Measurements from ENCODE around the gene COL16A1.

DNA sequence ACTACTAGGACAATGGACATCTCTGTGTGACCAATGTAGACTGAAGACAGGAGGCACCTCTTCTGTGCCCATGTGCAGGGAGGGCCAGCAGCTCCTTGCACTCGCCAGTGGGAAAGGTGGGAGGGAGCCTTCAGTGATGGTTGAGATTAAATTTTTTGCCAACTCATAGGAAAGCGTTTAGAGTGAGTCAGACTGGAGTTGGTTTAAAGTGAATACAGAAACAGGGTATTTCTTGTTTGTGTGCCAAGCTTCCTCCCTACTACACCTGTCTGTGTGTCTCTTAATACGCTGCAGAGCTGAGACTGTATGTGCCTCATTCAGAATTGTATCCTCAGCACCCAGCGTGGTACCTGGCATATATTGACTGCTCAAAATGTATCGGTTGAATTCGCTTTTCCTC is 13.5 kb upstream of the COL16A1 start:
- TF ChIP-seq, protein P1, sequence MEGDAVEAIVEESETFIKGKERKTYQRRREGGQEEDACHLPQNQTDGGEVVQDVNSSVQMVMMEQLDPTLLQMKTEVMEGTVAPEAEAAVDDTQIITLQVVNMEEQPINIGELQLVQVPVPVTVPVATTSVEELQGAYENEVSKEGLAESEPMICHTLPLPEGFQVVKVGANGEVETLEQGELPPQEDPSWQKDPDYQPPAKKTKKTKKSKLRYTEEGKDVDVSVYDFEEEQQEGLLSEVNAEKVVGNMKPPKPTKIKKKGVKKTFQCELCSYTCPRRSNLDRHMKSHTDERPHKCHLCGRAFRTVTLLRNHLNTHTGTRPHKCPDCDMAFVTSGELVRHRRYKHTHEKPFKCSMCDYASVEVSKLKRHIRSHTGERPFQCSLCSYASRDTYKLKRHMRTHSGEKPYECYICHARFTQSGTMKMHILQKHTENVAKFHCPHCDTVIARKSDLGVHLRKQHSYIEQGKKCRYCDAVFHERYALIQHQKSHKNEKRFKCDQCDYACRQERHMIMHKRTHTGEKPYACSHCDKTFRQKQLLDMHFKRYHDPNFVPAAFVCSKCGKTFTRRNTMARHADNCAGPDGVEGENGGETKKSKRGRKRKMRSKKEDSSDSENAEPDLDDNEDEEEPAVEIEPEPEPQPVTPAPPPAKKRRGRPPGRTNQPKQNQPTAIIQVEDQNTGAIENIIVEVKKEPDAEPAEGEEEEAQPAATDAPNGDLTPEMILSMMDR (IDR thresholded peaks at IDR 0.05; ENCODE audit: borderline replicate concordance, extremely low read depth, low read length, poor library complexity, severe bottlenecking), result no peak
- no peak for TF ChIP-seq EZH2 (IDR thresholded peaks at IDR 0.05; ENCODE audit: borderline replicate concordance, low read depth, low read length, severe bottlenecking)
